ENCODE results near the gene CASZ1.

- TF ChIP-seq CTCF (IDR thresholded peaks at IDR 0.05) (no peak), POLR2A (IDR thresholded peaks at IDR 0.05) (no peak), POLR2AphosphoS5 (IDR thresholded peaks at IDR 0.05) (no peak), EP300 (IDR thresholded peaks at IDR 0.05) (no peak)
These were observed 39.5 kb upstream of the CASZ1 start for GRCh38 chr1:10835822-10836421.
